Keratinocyte (primary cell): Measurements from ENCODE around the gene IL17D. TPM values are rescaled to one million over a fixed set of nuclear protein-coding genes. Genes with fewer than 3 reads are reported as not detected.
"Not testable (repeated sequence)": the region's sequence is repeated elsewhere in the genome, so short reads cannot be mapped to it uniquely, and the experiment has no call there.

Experiments
- DNase-seq: peaks from one replicate; pipeline ENCODE4 v3.0.0-alpha.2; 2011; ENCODE audit warnings: low read depth, missing footprints, low spot score
- FAIRE-seq: peaks from 2 replicates; lab custom pipeline; 2011; peaks lifted over from hg19 to GRCh38; lab: Jason Lieb, UNC
- H2AFZ ChIP-seq: 2 replicates; pipeline ENCODE4 v1.6.0; 2012; ENCODE audit warnings: low read length, control low read depth, inconsistent platforms; ENCODE audit not compliant: control insufficient read depth
- H3K27ac ChIP-seq: 2 replicates; pipeline ENCODE4 v1.5.1; 2011; ENCODE audit warnings: low read length; ENCODE audit not compliant: control insufficient read depth, insufficient read depth
- H3K27me3 ChIP-seq: 3 replicates; pipeline ENCODE4 v1.6.0; 2011; ENCODE audit warnings: low read length; ENCODE audit not compliant: control insufficient read depth, insufficient read depth; ENCODE audit errors: extremely low read depth
- H3K36me3 ChIP-seq, 2 experiments: 2 replicates in 1 of 2; 3 replicates in 1 of 2; pipeline ENCODE4 v1.5.1; 2011; ENCODE audit warnings: low read length in 2 of 2, mild to moderate bottlenecking in 1 of 2; ENCODE audit not compliant: control insufficient read depth in 2 of 2, insufficient read depth in 2 of 2; ENCODE audit errors: extremely low read depth in 1 of 2
- H3K4me1 ChIP-seq: 3 replicates; pipeline ENCODE4 v1.5.1; 2011; ENCODE audit warnings: low read length; ENCODE audit not compliant: control insufficient read depth, insufficient read depth; ENCODE audit errors: extremely low read depth
- H3K4me2 ChIP-seq: 3 replicates; pipeline ENCODE4 v1.6.0; 2011; ENCODE audit warnings: low read depth, low read length; ENCODE audit not compliant: control insufficient read depth, insufficient read depth; ENCODE audit errors: extremely low read depth
- H3K4me3 ChIP-seq, 3 experiments: fragments of 200-600 bp in 1 of 3; sonication (generic) in 1 of 3; 2 replicates in 2 of 3; 3 replicates in 1 of 3; pipeline ENCODE4 v1.5.1; 2011 to 2016; ENCODE audit warnings: low read length in 3 of 3, mild to moderate bottlenecking in 3 of 3, control low read depth in 2 of 3, inconsistent platforms in 1 of 3, low read depth in 1 of 3, mixed read lengths in 1 of 3, mixed run types in 1 of 3, moderate library complexity in 1 of 3; ENCODE audit not compliant: control insufficient read depth in 2 of 3, insufficient read depth in 2 of 3; ENCODE audit errors: extremely low read depth in 1 of 3
- H3K79me2 ChIP-seq: 2 replicates; pipeline ENCODE4 v1.6.0; 2012; ENCODE audit warnings: low read length; ENCODE audit not compliant: control insufficient read depth, insufficient read depth
- H3K9ac ChIP-seq: 3 replicates; pipeline ENCODE4 v1.6.0; 2011; ENCODE audit warnings: low read length; ENCODE audit not compliant: control insufficient read depth, insufficient read depth; ENCODE audit errors: extremely low read depth
- H3K9me1 ChIP-seq: 3 replicates; pipeline ENCODE4 v1.6.0; 2011; ENCODE audit warnings: low read length; ENCODE audit not compliant: control insufficient read depth, insufficient read depth; ENCODE audit errors: extremely low read depth
- H3K9me3 ChIP-seq: 2 replicates; pipeline ENCODE4 v1.5.1; 2012; ENCODE audit warnings: low read depth, low read length; ENCODE audit not compliant: control insufficient read depth
- H4K20me1 ChIP-seq: 3 replicates; pipeline ENCODE4 v1.6.0; 2011; ENCODE audit warnings: low read length; ENCODE audit not compliant: control insufficient read depth, insufficient read depth; ENCODE audit errors: extremely low read depth
- EZH2 ChIP-seq: IDR thresholded peaks from one replicate; pipeline ENCODE4 v1.6.1; 2012; ENCODE audit warnings: inconsistent platforms, mild to moderate bottlenecking, low read length, moderate library complexity
- dilution Hi-C: fragments of 300-500 bp; cut with MboI; formaldehyde crosslinking; loops from one replicate; pipeline ENCODE4 v1.7.0; 2020; ENCODE audit warnings: low sequenced_read_pairs; ENCODE audit not compliant: extremely low pct_ligation_motif_present
- polyA plus RNA-seq, 5 experiments: library from polyadenylated mRNA; depleted of rRNA in 3 of 5; stranded (reverse) in 3 of 5; stranded (forward) in 1 of 5; unstranded in 1 of 5; fragments of >200 nt; gene quantifications; 1 replicate in 1 of 5; 2 replicates in 3 of 5; 3 replicates in 1 of 5; pipeline versions ENCODE4 v1.2.1 to v1.2.3, GENCODE V29; 2011 to 2012; ENCODE audit warnings: missing spikeins in 2 of 5, low read depth in 1 of 5, low replicate concordance in 1 of 5
- TF ChIP-seq, protein P1 (sequence below), 3 experiments: IDR thresholded peaks in 1 of 3; conservative IDR thresholded peaks in 1 of 3; optimal IDR thresholded peaks in 1 of 3; 2 replicates in 2 of 3; 3 replicates in 1 of 3; pipeline versions ENCODE3 to v1.5.1; 2011; ENCODE audit warnings: low read length in 3 of 3, mild to moderate bottlenecking in 3 of 3, moderate library complexity in 2 of 3, control low read depth in 1 of 3, inconsistent platforms in 1 of 3; ENCODE audit not compliant: insufficient read depth in 2 of 3; ENCODE audit errors: extremely low read depth in 1 of 3

Gene IL17D
- polyA plus RNA-seq, 1 donor (not counting 4 experiments of a cell fraction or from before 2014, with no cell fraction given), result 0.09 TPM

DNA sequence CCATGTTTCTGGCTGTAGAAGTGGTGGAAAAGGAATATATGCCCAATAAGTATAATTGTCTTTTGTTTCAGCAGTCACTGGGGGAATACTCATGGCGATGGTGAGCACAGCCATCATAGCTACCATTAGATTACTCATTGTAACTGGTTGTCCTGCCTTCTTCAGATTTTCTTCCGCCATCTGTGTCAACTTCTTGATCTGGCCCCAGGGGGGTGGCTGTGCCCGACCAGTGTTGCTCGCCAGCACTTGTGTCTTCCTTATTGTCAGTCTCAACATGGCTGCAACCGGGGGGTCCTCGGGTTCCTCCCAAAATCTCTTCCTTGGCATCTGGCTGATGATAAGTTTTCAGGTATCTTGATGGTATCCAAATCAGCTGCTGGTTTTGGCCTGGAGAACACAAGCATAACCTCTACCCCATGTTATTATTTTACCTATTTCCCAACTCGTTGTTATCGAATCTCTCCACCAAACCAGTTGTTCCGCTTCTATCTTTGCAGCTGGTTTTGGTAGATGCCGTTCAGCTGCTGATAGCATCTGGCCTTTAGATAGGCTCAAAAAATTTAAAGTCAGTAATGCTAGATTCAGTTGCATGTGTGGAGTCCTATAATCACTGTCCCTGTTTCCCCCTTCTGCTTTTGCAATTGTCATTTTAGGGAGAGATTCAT lies 23.0 kb upstream of the IL17D start:
- Histone ChIP-seq H3K4me1 (no peaks in the 10 kb centered on the region), H3K36me3 (no peaks in the 10 kb centered on the region), H3K27ac (no peak overlapping the region), H3K9ac (no peak overlapping the region), H3K9me1 (no peaks in the 10 kb centered on the region), H3K79me2 (no peaks in the 10 kb centered on the region), H3K4me3 (no peak overlapping the region), H3K27me3 (no peaks in the 10 kb centered on the region), H2AFZ (no peak overlapping the region), H4K20me1 (no peaks in the 10 kb centered on the region), H3K4me2 (no peak overlapping the region), H3K9me3 (no peaks in the 10 kb centered on the region)
- DNase-seq (no peak), FAIRE-seq (no peak)
- TF ChIP-seq EZH2, result no peak
- TF ChIP-seq, protein P1, sequence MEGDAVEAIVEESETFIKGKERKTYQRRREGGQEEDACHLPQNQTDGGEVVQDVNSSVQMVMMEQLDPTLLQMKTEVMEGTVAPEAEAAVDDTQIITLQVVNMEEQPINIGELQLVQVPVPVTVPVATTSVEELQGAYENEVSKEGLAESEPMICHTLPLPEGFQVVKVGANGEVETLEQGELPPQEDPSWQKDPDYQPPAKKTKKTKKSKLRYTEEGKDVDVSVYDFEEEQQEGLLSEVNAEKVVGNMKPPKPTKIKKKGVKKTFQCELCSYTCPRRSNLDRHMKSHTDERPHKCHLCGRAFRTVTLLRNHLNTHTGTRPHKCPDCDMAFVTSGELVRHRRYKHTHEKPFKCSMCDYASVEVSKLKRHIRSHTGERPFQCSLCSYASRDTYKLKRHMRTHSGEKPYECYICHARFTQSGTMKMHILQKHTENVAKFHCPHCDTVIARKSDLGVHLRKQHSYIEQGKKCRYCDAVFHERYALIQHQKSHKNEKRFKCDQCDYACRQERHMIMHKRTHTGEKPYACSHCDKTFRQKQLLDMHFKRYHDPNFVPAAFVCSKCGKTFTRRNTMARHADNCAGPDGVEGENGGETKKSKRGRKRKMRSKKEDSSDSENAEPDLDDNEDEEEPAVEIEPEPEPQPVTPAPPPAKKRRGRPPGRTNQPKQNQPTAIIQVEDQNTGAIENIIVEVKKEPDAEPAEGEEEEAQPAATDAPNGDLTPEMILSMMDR (optimal IDR thresholded peaks at IDR 0.05 in 1 of 3, IDR thresholded peaks at IDR 0.05 in 1 of 3, conservative IDR thresholded peaks at IDR 0.05 in 1 of 3; ENCODE audit: extremely low read depth in 1 of 3, insufficient read depth in 2 of 3, low read length in 3 of 3), result no peak
- dilution Hi-C loops, result no loop called here

DNA sequence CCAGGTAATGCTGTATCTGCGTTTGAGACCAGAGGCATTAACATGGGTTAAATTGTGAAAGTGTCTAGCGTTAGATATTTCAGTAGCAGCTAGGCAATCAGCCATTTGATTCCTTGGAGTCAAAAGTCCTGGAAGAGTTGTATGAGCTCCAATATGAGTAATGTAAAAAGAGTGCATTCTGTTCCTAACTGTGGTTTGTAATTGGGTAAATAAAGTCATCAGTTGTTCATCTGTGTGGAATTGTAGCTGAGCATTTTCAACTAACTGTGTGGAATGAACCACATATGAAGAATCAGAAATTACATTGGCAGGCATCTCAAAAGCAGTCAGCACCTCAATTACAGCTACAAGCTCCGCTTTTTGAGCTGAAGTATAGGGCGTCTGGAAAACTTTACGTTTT lies 22.0 kb upstream of the IL17D start:
- H3K9me1 ChIP-seq, H3K4me1 ChIP-seq, H3K27ac ChIP-seq, H3K4me3 ChIP-seq, FAIRE-seq, H3K27me3 ChIP-seq, H4K20me1 ChIP-seq, H3K9me3 ChIP-seq, DNase-seq, H3K79me2 ChIP-seq, H2AFZ ChIP-seq, H3K9ac ChIP-seq, H3K36me3 ChIP-seq, H3K4me2 ChIP-seq, dilution Hi-C loops: not testable (repeated sequence)

DNA sequence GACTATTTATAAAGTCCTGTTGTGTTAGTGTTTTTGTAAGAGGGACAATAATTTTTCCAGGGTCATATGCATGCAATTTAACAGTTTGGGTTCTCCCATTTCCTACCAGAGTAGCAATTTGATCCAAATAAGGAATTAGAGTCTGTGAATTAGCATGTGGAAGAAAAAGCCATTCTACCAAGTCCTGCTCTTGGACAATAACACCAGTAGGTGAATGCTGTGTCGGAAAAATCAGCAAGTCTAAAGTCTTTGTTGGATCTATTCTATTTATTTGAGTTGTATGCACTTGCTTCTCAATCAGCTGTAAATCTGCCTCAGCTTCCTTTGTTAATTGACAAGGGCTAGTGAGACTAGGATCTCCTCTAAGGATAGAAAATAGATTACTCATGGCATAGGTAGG lies 21.4 kb upstream of the IL17D start:
- Histone ChIP-seq H3K36me3 (no peaks in the 10 kb centered on the region), H3K9me1 (no peaks in the 10 kb centered on the region), H3K9ac (no peak overlapping the region), H3K9me3 (no peaks in the 10 kb centered on the region), H3K4me2 (no peak overlapping the region), H3K4me1 (no peaks in the 10 kb centered on the region), H3K27ac (no peak overlapping the region), H3K4me3 (no peak overlapping the region), H4K20me1 (no peaks in the 10 kb centered on the region), H3K79me2 (no peaks in the 10 kb centered on the region), H2AFZ (no peak overlapping the region), H3K27me3 (no peaks in the 10 kb centered on the region)
- TF ChIP-seq, protein P1 (optimal IDR thresholded peaks at IDR 0.05 in 1 of 3, IDR thresholded peaks at IDR 0.05 in 1 of 3, conservative IDR thresholded peaks at IDR 0.05 in 1 of 3; ENCODE audit: extremely low read depth in 1 of 3, insufficient read depth in 2 of 3, low read length in 3 of 3), result no peak
- no peak for TF ChIP-seq EZH2
- FAIRE-seq (no peak), DNase-seq (no peak)
- dilution Hi-C loops, result no loop called here
